Thymus (tissue), 11 donors: ENCODE results near the gene TNFRSF14. TPM values are rescaled to one million over a fixed set of nuclear protein-coding genes. Genes with fewer than 3 reads are reported as not detected.

Experiments used
- DNase-seq, 9 donors: peaks; one replicate each; pipeline ENCODE4 v3.0.0-alpha.2; 2013; ENCODE audit warnings: low spot score in 9 of 9, low read depth in 6 of 9, missing footprints in 1 of 9
- H3K27ac ChIP-seq, 2 donors: one replicate each; pipeline ENCODE4 v1.5.1; 2013; ENCODE audit warnings: control low read depth in 1 of 2, low read depth in 1 of 2, low read length in 1 of 2, mild to moderate bottlenecking in 1 of 2, moderate library complexity in 1 of 2
- H3K27me3 ChIP-seq, 2 donors: one replicate each; pipeline ENCODE4 v1.5.1; 2013; ENCODE audit warnings: low read length in 1 of 2; ENCODE audit not compliant: control insufficient read depth in 2 of 2, insufficient read depth in 1 of 2
- H3K36me3 ChIP-seq, 2 donors: one replicate each; pipeline ENCODE4 v1.5.1; 2013; ENCODE audit warnings: low read length in 1 of 2, mild to moderate bottlenecking in 1 of 2, moderate library complexity in 1 of 2; ENCODE audit not compliant: control insufficient read depth in 2 of 2, insufficient read depth in 2 of 2
- H3K4me1 ChIP-seq, 2 donors: one replicate each; pipeline ENCODE4 v1.5.1; 2013; ENCODE audit warnings: low read length in 2 of 2; ENCODE audit not compliant: control insufficient read depth in 2 of 2, insufficient read depth in 2 of 2
- H3K4me3 ChIP-seq, 2 donors: one replicate each; pipeline ENCODE4 v1.5.1; 2013; ENCODE audit warnings: low read length in 2 of 2, control low read depth in 1 of 2, mild to moderate bottlenecking in 1 of 2
- H3K9me3 ChIP-seq, 2 donors: one replicate each; pipeline ENCODE4 v1.5.1; 2013; ENCODE audit warnings: low read length in 1 of 2, mild to moderate bottlenecking in 1 of 2; ENCODE audit not compliant: control insufficient read depth in 2 of 2, insufficient read depth in 1 of 2
- WGBS: extraction: QIAGEN DNeasy Blood & Tissue Kit; methylation state at CpG from one replicate; pipeline ENCODE4 v1.1.7; 2013; 5-methylcytosine and 5-hydroxymethylcytosine counted together
- polyA plus RNA-seq: library from polyadenylated mRNA; stranded (reverse); fragments of 200-250 nt; gene quantifications from one replicate; pipeline ENCODE4 v1.2.3, GENCODE V29; 2013
- total RNA-seq: library from RNA; stranded (reverse); fragments of 120-200 nt; gene quantifications from one replicate; pipeline ENCODE4 v1.2.4, GENCODE V29; 2013
- donor health status: healthy.

The TNFRSF14 gene
- total and polyA plus RNA-seq, 2 donors = 72.4 to 233 TPM

DNA sequence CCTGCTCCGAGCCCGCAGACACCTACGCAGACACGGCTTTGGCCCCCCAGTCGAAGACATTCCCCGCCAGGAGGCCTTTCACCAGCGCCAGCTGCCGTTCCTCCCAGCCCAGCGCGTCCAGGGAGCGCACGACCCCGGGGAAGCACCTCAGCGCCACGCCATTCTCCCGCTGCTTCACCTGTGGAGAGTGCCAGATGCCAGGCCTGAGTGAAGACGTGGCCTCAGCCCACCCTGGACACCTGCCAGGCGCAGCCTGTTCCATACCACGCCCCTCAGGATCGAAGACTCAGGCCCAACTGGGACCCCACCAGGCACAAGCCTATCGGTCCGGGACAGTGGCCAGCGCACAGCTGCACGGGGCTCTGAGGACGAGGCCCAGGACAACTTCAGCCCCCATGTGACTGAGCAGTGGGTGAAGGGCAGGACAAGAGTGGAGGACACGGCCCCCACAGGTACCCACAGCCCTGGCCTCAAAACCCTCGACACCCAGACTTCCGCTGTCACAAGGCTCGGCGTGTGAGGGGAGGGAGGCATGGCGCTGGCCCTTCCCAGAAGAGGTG lies 43.2 kb upstream of the TNFRSF14 start:
- no peak overlapping the region for H3K4me3 ChIP-seq
- WGBS = 95% methylated on average over 31 of the region's 31 CpGs
- H3K27ac ChIP-seq = no peak overlapping the region
- H3K27me3 ChIP-seq = no peaks in the 10 kb centered on the region
- no peak for DNase-seq
- no peaks in the 10 kb centered on the region for H3K9me3 ChIP-seq
- H3K36me3 ChIP-seq = peaks cover 62 to 100% of the 10 kb centered on the region in 2 donors
- H3K4me1 ChIP-seq = no peaks in the 10 kb centered on the region

DNA sequence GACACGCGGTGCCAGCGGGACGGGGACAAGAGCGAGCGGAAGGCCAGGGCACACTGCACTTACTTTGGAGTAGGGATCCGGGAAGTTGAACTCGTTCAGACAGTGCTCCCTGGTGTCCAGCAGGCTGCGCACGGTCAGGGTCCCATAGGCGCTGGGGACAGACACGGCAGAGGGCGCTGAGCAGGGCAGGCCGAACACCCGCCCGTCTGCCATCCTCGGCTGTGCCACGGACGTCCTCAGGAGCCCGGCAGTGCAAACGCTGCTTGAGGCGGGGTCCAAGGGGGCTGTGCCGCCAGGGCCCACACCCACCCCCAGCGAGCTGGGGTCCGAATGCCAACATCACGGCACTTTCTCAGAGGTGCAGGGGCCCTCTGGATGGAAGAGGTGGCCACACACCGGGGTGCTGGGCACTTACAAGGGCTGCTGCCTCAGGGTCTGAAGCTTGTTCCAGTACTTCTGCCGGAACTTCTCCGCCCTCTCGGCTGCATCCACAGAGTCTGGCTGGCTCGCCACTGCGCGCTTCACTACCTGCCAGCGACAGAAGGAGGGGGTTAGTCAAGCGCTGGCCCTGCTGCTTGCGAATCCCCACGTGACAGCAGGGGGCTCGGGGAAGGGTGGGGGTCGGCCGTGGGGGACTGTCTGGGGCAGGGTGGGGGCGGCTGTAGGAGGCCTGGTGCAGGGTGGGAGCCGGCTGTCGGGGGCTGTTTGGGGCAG lies 42.1 kb upstream of the TNFRSF14 start:
- 96% methylated on average over 43 of the region's 43 CpGs for WGBS
- H3K36me3 ChIP-seq = peaks cover 69 to 100% of the 10 kb centered on the region in 2 donors
- no peak overlapping the region for H3K4me3 ChIP-seq
- no peaks in the 10 kb centered on the region for H3K4me1 ChIP-seq
- H3K9me3 ChIP-seq = no peaks in the 10 kb centered on the region
- no peak for DNase-seq
- H3K27me3 ChIP-seq = no peaks in the 10 kb centered on the region
- H3K27ac ChIP-seq = no peak overlapping the region

DNA sequence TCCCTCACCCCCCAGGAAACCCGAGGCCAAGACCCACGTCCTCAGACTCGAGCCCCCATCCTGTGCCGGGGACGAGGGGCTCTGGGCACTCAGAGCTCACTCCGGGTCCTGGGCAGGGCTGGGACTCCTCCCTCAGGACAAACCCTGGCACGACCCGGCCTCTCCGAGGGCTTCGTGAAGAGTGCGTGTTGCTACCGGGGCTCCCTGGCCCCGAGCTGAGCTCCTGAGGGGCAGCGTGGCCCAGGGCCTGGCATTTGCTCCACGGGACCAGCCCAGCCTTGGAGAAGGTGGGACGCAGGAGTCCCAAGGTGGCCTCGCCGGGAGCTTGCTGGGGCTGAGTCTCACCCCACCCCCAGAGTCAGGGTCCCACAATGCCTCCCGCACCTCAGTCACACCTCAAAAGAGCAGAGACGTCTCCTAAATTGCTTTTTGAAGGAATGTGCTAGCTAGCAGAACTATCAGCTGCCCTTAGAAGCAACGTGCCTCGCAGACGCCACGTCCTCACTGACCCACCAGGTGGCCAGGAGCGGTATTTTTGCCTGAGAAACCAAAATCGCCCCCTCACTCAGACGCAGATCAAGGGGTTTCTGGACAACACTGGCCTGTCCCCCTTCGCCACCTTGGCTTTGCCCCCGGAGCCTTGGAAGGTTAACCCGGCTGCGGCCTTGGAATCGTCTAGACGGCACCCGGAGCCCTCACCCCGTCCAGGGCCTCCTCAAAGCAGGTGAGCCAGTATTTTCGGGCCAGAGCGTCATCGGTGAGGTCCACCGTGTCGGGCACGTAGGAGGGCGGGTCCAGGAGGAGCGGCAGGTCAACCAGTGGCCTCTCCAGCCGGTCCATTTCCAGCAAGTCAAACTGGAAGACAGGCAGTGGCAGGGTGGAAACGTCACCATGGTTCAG lies 41.1 kb upstream of the TNFRSF14 start:
- Histone ChIP-seq H3K27me3 (no peaks in the 10 kb centered on the region), H3K4me3 (no peak overlapping the region), H3K27ac (no peak overlapping the region), H3K9me3 (no peaks in the 10 kb centered on the region), H3K36me3 (peaks cover 71 to 100% of the 10 kb centered on the region in 2 donors), H3K4me1 (no peaks in the 10 kb centered on the region)
- 97% methylated on average over 45 of the region's 45 CpGs for WGBS
- DNase-seq = no peak

DNA sequence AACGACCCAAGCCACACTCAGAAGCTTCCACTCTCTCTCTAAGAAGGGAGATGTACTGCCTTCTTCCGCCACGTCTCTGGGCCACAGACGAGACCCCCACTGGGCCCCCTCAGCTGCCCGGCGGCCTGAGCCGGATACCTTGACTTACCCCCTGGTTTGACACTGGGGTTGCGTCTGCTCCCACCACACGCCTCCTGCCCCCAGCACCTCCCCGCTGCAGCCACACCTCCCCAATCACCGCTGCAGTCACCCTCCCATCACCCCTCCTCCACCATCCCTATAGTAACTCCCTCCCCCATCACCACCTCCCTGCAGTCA lies 40.4 kb upstream of the TNFRSF14 start:
- WGBS = 98% methylated on average over 11 of the region's 11 CpGs
- Histone ChIP-seq H3K27me3 (no peaks in the 10 kb centered on the region), H3K4me1 (no peaks in the 10 kb centered on the region), H3K4me3 (no peak overlapping the region), H3K9me3 (no peaks in the 10 kb centered on the region), H3K36me3 (peaks cover 70 to 100% of the 10 kb centered on the region in 2 donors), H3K27ac (no peak overlapping the region)
- no peak for DNase-seq

GRCh38 chr1:2516124-2516523 lies 40.0 kb upstream of the TNFRSF14 start:
- 95% methylated on average over 17 of the region's 17 CpGs for WGBS
- Histone ChIP-seq H3K27ac (no peak overlapping the region), H3K36me3 (peaks cover 70 to 100% of the 10 kb centered on the region in 2 donors), H3K4me3 (no peak overlapping the region), H3K9me3 (no peaks in the 10 kb centered on the region), H3K27me3 (no peaks in the 10 kb centered on the region), H3K4me1 (no peaks in the 10 kb centered on the region)
- no peak for DNase-seq

DNA sequence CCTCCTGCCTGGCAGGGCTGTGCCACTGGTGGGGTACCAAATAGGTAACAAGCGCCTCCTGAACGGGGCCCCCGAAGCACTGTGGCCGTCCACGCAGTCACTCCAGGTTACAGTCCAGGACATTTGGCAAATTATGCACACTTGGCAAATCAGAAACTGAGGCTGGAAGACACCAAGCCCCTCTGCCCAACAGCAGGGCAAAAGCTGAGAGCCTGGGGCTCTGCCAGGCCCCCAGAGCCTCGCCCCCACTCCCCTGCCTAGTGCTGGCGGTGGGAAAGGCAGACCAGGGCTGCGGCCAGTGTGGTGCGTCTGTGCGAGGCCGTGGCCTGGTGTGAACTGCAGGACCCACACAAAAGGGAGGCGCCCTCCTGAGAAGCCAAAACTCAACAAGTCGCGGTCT lies 39.2 kb upstream of the TNFRSF14 start:
- peaks cover 66 to 97% of the 10 kb centered on the region in 2 donors for H3K36me3 ChIP-seq
- 98% methylated on average over 14 of the region's 14 CpGs for WGBS
- H3K9me3 ChIP-seq = no peaks in the 10 kb centered on the region
- H3K27me3 ChIP-seq = no peaks in the 10 kb centered on the region
- H3K27ac ChIP-seq = no peak overlapping the region
- no peak overlapping the region for H3K4me3 ChIP-seq
- no peak for DNase-seq
- no peaks in the 10 kb centered on the region for H3K4me1 ChIP-seq

- Histone ChIP-seq H3K9me3 (no peaks in the 10 kb centered on the region), H3K27ac (no peak overlapping the region), H3K36me3 (peaks cover 63 to 87% of the 10 kb centered on the region in 2 donors), H3K4me3 (no peak overlapping the region), H3K4me1 (no peaks in the 10 kb centered on the region), H3K27me3 (no peaks in the 10 kb centered on the region)
- DNase-seq = no peak
- 98% methylated on average over 17 of the region's 17 CpGs for WGBS
Observed at GRCh38 chr1:2517966-2518365, 38.2 kb upstream of the TNFRSF14 start.

DNA sequence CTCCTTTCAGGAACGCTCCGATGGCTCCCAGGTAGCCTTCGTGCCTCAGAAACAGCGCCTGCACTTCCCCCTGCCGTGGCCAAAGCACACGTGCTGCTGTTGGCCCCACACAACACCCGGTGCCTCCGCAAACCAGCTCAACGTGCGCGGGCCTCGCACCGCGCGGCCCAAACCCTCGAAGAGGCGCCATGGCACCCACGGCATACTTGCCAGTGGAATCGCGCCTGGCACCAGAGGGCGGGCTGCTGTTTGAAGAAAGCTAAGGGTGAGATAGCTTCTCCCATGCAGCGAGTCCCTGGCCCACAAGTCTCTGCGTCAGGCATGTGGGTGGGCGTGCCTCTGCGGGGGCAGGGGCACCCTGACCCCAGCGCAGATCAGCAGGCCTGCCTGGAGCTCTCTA lies 37.6 kb upstream of the TNFRSF14 start:
- 98% methylated on average over 26 of the region's 26 CpGs for WGBS
- Histone ChIP-seq H3K4me1 (peaks cover 0 to 5% of the 10 kb centered on the region in 2 donors), H3K27ac (no peak overlapping the region), H3K4me3 (no peak overlapping the region), H3K9me3 (no peaks in the 10 kb centered on the region), H3K27me3 (no peaks in the 10 kb centered on the region), H3K36me3 (peaks cover 57 to 82% of the 10 kb centered on the region in 2 donors)
- DNase-seq = no peak
